HG03457 (cell line): Measurements from ENCODE around the gene RAB39B.
A peak's percentile ranks its signal among the peaks of the same experiment; 100 is the strongest.
"Not testable (repeated sequence)": the region's sequence is repeated elsewhere in the genome, so short reads cannot be mapped to it uniquely, and the experiment has no call there.

Experiments
- ATAC-seq: cut with Tn5 transposase; IDR thresholded peaks from one replicate; pipeline ENCODE4 v1.9.1; 2021; ENCODE audit warnings: moderate number of reproducible peaks; ENCODE audit not compliant: unreplicated experiment

Gene RAB39B

GRCh38 chrX:155263854-155264628 is at the start of gene RAB39B:
Gene RAB39B, minus strand, starts transcription at chrX:155264491. Its CDS starts 203 bp downstream, at chrX:155264288.
- ATAC-seq = peak; percentile 87

GRCh38 chrX:155313766-155314165 is 49.5 kb upstream of the RAB39B start:
- no peak for ATAC-seq

GRCh38 chrX:155293771-155294170 is 29.5 kb upstream of the RAB39B start:
- ATAC-seq = no peak

GRCh38 chrX:155279873-155280272 is 15.6 kb upstream of the RAB39B start:
- ATAC-seq = no peak

GRCh38 chrX:155270969-155271368 is 6.7 kb upstream of the RAB39B start:
- no peak for ATAC-seq

- ATAC-seq = not testable (repeated sequence)
These were observed 3.7 kb upstream of the RAB39B start for GRCh38 chrX:155267995-155268394.

- no peak for ATAC-seq
These were observed 2.1 kb upstream of the RAB39B start for GRCh38 chrX:155266439-155266838.

GRCh38 chrX:155262970-155263754 is 1.1 kb downstream of the RAB39B start:
- no peak for ATAC-seq

- no peak for ATAC-seq
These were observed 4.5 kb downstream of the RAB39B start for GRCh38 chrX:155259752-155260151.

GRCh38 chrX:155251391-155251790 is 12.9 kb downstream of the RAB39B start:
- no peak for ATAC-seq

- ATAC-seq = no peak
These were observed 16.8 kb downstream of the RAB39B start for GRCh38 chrX:155247497-155247896.

- no peak for ATAC-seq
These were observed 17.5 kb downstream of the RAB39B start for GRCh38 chrX:155246748-155247147.

GRCh38 chrX:155242300-155242699 is 22.0 kb downstream of the RAB39B start:
- ATAC-seq = no peak

- no peak for ATAC-seq
These were observed 26.6 kb downstream of the RAB39B start for GRCh38 chrX:155237719-155238118.

GRCh38 chrX:155235891-155236290 is 28.4 kb downstream of the RAB39B start:
- no peak for ATAC-seq

- peak; percentile 61 for ATAC-seq
These were observed 33.1 kb downstream of the RAB39B start for GRCh38 chrX:155231163-155231562.

GRCh38 chrX:155225774-155226173 is 38.5 kb downstream of the RAB39B start:
- ATAC-seq = no peak

- not testable (repeated sequence) for ATAC-seq
These were observed 40.5 kb downstream of the RAB39B start for GRCh38 chrX:155223746-155224145.

GRCh38 chrX:155221351-155221750 is 42.9 kb downstream of the RAB39B start:
- no peak for ATAC-seq

- ATAC-seq = no peak
These were observed 45.5 kb downstream of the RAB39B start for GRCh38 chrX:155218777-155219176.

- ATAC-seq = no peak
These were observed 47.3 kb downstream of the RAB39B start for GRCh38 chrX:155216940-155217440.
